Right ventricle myocardium superior (tissue), 1 donor: Measurements from ENCODE around the gene RGPD3. TPM values are rescaled to one million over a fixed set of nuclear protein-coding genes. Genes with fewer than 3 reads are reported as not detected.
"Not testable (repeated sequence)": the region's sequence is repeated elsewhere in the genome, so short reads cannot be mapped to it uniquely, and the experiment has no call there.

Source experiments
- ATAC-seq: fragments of 200-7000 bp; cut with Tn5 transposase; one replicate; pipeline ENCODE4 v1.9.1; 2020; ENCODE audit warnings: mild to moderate bottlenecking; ENCODE audit not compliant: poor library complexity
- DNase-seq: peaks from one replicate; pipeline ENCODE4 v3.0.0-alpha.2; 2020
- intact Hi-C: fragments of 100-400 bp; cut with DNase I; formaldehyde crosslinking; loops from one replicate; pipeline ENCODE4 v1.11.2; 2022
- long read RNA-seq: library from polyadenylated mRNA; unstranded; transcript quantifications from one replicate; pipeline ENCODE4 v2.0.0, GENCODE V29; 2021
- total RNA-seq: library from RNA; stranded (reverse); fragmentation: NEBNext Ultra II Directional; extraction: Animal tissue kit (Norgen Biotek cat#: 25700); gene quantifications from one replicate; pipeline ENCODE4 v1.2.1, GENCODE V29; 2021
- donor health status: DM: no; HTN: yes; CAD: no; lungs with severe emphysema.

The RGPD3 gene
- 0.08 TPM for total RNA-seq
- long read RNA-seq, result 0 reads

GRCh38 chr2:106468107-106468506 is at the start of gene RGPD3:
TSS of gene RGPD3 (minus strand) at chr2:106468413. CDS start at chr2:106468288, 125 bp downstream.
- intact Hi-C loops, ATAC-seq, DNase-seq: not testable (repeated sequence)

GRCh38 chr2:106517329-106517728 is 49.1 kb upstream of the RGPD3 start:
- intact Hi-C loops, result no loop called here
- no peak for DNase-seq
- ATAC-seq, result no peak

GRCh38 chr2:106516864-106517263 is 48.7 kb upstream of the RGPD3 start:
- ATAC-seq, result no peak
- DNase-seq, result no peak
- intact Hi-C loops, result no loop called here

GRCh38 chr2:106516436-106516835 is 48.2 kb upstream of the RGPD3 start:
- ATAC-seq (no peak), DNase-seq (no peak)
- intact Hi-C loops, result no loop called here

GRCh38 chr2:106514827-106515226 is 46.6 kb upstream of the RGPD3 start:
- DNase-seq, intact Hi-C loops, ATAC-seq: not testable (repeated sequence)

- DNase-seq, result not testable (repeated sequence)
Observed at GRCh38 chr2:106513391-106513790, 45.2 kb upstream of the RGPD3 start.

GRCh38 chr2:106511934-106512333 is 43.7 kb upstream of the RGPD3 start:
- intact Hi-C loops, DNase-seq: not testable (repeated sequence)
- peak; percentile 9 for ATAC-seq

More at GRCh38 chr2:106513391-106513790, 45.2 kb upstream of the RGPD3 start:
- ATAC-seq, intact Hi-C loops: not testable (repeated sequence)

GRCh38 chr2:106511476-106511901 is 43.3 kb upstream of the RGPD3 start:
- intact Hi-C loops, result not testable (repeated sequence)

GRCh38 chr2:106510791-106511190 is 42.6 kb upstream of the RGPD3 start:
- ATAC-seq, DNase-seq, intact Hi-C loops: not testable (repeated sequence)

More at GRCh38 chr2:106511476-106511901, 43.3 kb upstream of the RGPD3 start:
- peak; percentile 70 for DNase-seq
- ATAC-seq, result peak; percentile 95

- ATAC-seq, intact Hi-C loops: not testable (repeated sequence)
Observed at GRCh38 chr2:106509374-106509770, 41.2 kb upstream of the RGPD3 start.

GRCh38 chr2:106508660-106509373 is 40.6 kb upstream of the RGPD3 start:
- intact Hi-C loops, ATAC-seq, DNase-seq: not testable (repeated sequence)

More at GRCh38 chr2:106509374-106509770, 41.2 kb upstream of the RGPD3 start:
- DNase-seq, result not testable (repeated sequence)

- intact Hi-C loops, ATAC-seq: not testable (repeated sequence)
Observed at GRCh38 chr2:106506002-106506687, 37.9 kb upstream of the RGPD3 start.

GRCh38 chr2:106504787-106505186 is 36.6 kb upstream of the RGPD3 start:
- intact Hi-C loops, ATAC-seq, DNase-seq: not testable (repeated sequence)

More at GRCh38 chr2:106506002-106506687, 37.9 kb upstream of the RGPD3 start:
- DNase-seq, result not testable (repeated sequence)

GRCh38 chr2:106504192-106504591 is 36.0 kb upstream of the RGPD3 start:
- intact Hi-C loops, ATAC-seq, DNase-seq: not testable (repeated sequence)

GRCh38 chr2:106502351-106502750 is 34.1 kb upstream of the RGPD3 start:
- intact Hi-C loops, ATAC-seq, DNase-seq: not testable (repeated sequence)

- intact Hi-C loops, ATAC-seq, DNase-seq: not testable (repeated sequence)
Observed at GRCh38 chr2:106500350-106500749, 32.1 kb upstream of the RGPD3 start.

- ATAC-seq, intact Hi-C loops, DNase-seq: not testable (repeated sequence)
Observed at GRCh38 chr2:106498549-106498948, 30.3 kb upstream of the RGPD3 start.

- ATAC-seq (peak; percentile 41), DNase-seq (peak; percentile 50)
- intact Hi-C loops, result not testable (repeated sequence)
Observed at GRCh38 chr2:106492913-106493312, 24.7 kb upstream of the RGPD3 start.

GRCh38 chr2:106492399-106492798 is 24.2 kb upstream of the RGPD3 start:
- ATAC-seq, DNase-seq, intact Hi-C loops: not testable (repeated sequence)
